DMS114 treated with DMSO at 0.1 percent for 48 hours (cell line): ENCODE results near the gene OPN1MW2.
"Not testable (repeated sequence)": the region's sequence is repeated elsewhere in the genome, so short reads cannot be mapped to it uniquely, and the experiment has no call there.

Experiments used
- DNase-seq: peaks from one replicate; lab custom pipeline; 2025; ENCODE audit not compliant: unreplicated experiment; lab: John Stamatoyannopoulos, UW

Gene OPN1MW2

DNA sequence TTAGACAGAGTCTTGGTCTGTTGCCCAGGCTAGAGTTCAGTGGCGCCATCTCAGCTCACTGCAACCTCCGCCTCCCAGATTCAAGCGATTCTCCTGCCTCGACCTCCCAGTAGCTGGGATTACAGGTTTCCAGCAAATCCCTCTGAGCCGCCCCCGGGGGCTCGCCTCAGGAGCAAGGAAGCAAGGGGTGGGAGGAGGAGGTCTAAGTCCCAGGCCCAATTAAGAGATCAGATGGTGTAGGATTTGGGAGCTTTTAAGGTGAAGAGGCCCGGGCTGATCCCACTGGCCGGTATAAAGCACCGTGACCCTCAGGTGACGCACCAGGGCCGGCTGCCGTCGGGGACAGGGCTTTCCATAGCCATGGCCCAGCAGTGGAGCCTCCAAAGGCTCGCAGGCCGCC lies at the start of gene OPN1MW2:
TSS of gene OPN1MW2 (plus strand) at position 301 of the 400 bp plus-strand sequence. CDS start at position 361, 60 bp downstream.
- not testable (repeated sequence) for DNase-seq

DNA sequence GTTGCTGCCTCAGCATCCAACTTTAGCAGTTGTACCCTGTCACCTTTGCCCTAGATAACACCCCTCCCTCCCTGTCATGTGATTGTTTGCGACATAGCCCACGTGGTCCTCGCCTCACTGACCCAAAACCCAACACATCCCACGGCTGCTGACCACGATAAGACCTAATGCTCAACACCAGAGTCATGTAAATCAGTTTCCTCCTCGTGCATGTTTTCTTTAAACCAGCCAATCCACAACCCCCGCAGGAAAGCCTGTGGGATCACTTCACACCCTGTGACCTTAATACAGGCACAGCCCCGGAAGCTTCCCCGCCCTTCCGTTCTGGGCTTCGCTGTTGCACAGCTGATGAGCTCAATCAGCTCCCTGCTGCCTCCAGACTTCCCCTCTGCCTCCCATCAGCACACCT lies 47.0 kb upstream of the OPN1MW2 start:
- DNase-seq = not testable (repeated sequence)

DNA sequence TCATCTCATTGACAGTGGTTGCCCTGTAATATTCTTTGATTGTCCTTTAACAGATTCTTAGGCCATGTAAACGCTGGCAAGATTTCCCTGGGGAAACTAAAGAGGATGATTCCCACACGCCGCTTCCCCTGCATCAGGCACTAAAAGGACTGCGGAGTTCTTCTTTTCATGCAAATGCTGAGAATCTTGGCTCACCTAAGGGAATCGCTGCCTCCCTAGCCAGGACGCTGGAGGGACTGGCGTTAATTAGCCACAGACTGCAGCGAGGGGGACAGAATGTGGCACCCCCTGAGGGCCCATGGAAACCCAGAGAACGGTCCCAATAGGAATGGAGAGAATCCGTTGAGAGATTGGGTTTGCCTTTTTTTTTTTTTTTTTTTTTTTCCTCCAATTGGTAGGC lies 45.2 kb upstream of the OPN1MW2 start:
- not testable (repeated sequence) for DNase-seq

DNA sequence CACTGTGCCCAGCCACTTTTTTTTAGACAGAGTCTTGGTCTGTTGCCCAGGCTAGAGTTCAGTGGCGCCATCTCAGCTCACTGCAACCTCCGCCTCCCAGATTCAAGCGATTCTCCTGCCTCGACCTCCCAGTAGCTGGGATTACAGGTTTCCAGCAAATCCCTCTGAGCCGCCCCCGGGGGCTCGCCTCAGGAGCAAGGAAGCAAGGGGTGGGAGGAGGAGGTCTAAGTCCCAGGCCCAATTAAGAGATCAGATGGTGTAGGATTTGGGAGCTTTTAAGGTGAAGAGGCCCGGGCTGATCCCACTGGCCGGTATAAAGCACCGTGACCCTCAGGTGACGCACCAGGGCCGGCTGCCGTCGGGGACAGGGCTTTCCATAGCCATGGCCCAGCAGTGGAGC lies 37.3 kb upstream of the OPN1MW2 start, which contains the start of gene OPN1MW:
TSS of gene OPN1MW (plus strand) at position 301 of the 400 bp plus-strand sequence. CDS start at position 383, 82 bp downstream.
- not testable (repeated sequence) for DNase-seq

DNA sequence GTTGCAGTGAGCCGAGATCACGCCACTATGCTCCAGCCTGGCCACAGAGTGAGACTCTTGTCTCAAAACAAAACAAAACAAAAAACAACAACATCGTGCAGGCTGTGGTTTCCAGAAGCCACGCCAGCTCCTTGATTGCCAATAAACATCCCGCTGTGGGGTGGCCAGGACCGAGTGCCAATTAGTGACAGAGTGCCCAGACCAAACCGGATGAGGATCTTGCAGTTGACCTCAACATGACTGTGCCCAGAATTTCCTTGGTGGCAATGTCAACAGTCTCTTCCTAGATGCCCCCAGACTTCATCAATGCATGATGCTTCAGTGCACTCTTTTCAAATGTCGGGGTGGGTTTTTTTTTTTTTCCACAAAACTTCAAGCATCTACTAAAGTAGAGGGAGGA lies 35.8 kb upstream of the OPN1MW2 start:
- DNase-seq = not testable (repeated sequence)

DNA sequence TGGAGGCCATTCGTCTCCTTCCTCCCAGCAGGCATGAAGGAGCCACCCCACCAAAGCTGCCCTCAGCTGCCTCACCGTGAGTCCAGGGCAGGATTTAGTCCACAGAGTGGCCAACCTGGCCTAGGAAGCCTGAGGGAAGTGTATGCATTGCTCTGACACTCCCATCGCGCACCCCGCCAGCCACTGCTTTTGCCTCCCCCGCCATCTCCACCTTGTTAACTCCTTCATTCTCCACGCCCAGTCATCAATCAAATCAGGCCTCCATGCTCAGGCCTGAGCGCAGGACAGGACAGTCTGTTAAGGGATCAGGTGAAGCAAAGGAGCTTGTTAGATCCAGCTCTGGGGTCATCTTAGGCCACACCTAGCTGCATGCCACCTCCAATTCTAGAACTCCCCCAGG lies 26.7 kb upstream of the OPN1MW2 start:
- DNase-seq = not testable (repeated sequence)

DNA sequence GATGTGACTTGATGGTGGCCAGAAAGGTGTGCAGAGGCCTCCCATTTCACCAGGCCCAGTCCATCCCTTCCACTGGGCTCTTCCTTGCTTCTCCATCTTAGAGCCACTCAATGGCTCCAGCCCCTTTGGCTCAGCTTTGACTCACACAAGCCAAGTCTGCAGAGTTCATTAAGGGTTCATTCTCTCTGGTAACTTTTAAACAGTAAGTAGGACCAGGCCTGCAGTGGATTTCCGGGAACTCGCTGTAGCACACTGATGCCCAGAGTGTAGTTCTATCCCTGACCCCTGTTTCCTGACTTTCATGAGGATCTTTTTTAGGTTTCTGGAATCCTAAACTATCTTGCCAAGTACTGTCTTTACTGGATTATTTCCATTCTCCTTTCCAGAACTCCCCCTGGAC lies 25.2 kb upstream of the OPN1MW2 start:
- DNase-seq = not testable (repeated sequence)

DNA sequence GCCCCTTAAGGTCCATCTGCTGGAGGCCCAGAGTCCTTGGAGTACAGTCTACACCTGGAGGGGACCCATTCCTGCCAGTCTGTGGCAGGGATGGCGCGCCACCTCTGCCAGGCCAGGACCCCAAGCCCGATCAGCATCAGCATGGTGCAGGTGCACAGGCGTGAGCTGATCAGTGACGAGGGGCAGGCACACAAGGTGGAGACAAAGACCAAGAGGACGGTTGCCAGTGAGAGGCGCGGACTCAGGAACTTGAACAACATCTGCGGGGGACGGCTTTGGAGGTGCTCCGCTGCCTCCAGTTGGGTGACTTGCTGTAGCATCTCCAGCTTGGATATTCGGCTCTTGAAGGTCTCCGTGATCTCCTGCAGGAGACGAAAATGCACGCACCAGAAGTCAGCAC lies 23.1 kb upstream of the OPN1MW2 start:
- not testable (repeated sequence) for DNase-seq

DNA sequence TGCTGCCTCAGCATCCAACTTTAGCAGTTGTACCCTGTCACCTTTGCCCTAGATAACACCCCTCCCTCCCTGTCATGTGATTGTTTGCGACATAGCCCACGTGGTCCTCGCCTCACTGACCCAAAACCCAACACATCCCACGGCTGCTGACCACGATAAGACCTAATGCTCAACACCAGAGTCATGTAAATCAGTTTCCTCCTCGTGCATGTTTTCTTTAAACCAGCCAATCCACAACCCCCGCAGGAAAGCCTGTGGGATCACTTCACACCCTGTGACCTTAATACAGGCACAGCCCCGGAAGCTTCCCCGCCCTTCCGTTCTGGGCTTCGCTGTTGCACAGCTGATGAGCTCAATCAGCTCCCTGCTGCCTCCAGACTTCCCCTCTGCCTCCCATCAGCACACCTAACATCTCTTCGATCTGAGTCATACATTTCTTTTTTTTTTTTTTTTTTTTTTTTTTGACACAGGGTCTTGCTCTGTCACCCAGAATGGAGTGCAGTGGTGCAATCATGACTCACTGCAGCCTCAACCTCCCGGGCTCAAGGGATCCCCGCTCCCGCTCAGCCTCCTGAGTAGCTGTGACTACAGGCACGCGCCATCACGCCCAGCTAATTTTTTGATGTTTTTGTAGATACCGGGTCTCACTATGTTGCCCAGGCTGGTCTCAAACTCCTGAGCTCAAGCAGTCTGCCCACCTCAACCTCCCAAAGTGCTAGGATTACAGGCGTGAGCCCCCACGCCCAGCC lies 9.7 kb upstream of the OPN1MW2 start:
- DNase-seq = not testable (repeated sequence)

DNA sequence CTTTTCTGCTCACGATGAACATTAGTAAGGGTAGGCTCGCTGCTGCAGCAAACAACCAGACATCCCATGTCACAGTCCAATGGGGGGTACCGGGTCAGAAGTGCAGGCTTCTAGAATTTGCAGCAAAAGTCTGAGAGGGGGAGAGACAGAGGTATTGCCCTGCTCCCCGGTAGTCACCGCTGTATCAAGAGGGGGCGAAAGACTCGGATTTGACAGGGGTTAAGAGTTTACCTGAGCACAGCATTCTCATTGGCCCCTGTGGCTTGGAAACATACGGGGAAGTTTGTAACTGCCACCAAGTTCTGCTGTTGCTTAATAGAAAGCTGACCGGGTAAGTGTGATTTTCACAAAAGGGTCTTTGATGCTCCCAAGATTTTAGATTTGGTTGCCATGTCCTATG lies 8.5 kb upstream of the OPN1MW2 start:
- DNase-seq = not testable (repeated sequence)

DNA sequence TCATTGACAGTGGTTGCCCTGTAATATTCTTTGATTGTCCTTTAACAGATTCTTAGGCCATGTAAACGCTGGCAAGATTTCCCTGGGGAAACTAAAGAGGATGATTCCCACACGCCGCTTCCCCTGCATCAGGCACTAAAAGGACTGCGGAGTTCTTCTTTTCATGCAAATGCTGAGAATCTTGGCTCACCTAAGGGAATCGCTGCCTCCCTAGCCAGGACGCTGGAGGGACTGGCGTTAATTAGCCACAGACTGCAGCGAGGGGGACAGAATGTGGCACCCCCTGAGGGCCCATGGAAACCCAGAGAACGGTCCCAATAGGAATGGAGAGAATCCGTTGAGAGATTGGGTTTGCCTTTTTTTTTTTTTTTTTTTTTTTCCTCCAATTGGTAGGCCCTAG lies 8.1 kb upstream of the OPN1MW2 start:
- not testable (repeated sequence) for DNase-seq

DNA sequence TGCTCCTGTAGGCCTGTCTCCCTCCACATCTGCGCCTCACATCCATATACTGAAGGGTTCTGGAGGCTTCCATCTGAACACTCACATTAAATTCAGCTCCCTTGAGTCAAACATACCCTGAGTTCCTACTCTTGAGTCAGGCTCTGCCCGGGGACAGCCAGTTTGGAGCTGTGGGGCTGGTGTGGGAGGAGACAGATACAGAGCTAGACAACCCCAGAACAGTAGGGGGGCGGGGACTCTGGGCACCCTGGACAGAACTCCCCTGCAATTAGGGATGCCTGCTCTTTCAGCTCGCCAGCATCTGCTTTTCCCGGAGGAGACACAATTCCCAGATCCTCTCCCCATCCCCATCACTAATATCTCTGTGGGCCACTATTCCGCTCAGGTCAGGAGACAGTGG lies 5.7 kb downstream of the OPN1MW2 start:
- DNase-seq = not testable (repeated sequence)

DNA sequence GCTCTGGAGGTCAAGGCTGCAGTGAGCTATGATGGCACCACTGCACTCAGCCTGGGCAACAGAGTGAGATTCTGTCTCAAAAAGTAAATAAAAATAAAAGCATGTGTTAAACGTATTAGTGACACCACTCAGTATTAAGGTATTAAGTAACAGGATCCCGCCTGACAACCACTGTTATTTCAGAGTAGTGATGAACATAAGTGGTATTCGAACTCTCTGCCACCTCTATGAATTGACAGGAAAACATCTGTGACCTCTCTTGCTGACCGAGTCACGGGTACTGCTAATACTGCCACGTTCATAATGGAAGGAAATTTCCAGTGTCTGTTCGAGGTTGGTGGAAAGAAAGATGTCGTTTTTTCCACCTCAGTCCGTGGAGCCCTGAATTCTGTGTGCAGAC lies 7.2 kb downstream of the OPN1MW2 start:
- not testable (repeated sequence) for DNase-seq

DNA sequence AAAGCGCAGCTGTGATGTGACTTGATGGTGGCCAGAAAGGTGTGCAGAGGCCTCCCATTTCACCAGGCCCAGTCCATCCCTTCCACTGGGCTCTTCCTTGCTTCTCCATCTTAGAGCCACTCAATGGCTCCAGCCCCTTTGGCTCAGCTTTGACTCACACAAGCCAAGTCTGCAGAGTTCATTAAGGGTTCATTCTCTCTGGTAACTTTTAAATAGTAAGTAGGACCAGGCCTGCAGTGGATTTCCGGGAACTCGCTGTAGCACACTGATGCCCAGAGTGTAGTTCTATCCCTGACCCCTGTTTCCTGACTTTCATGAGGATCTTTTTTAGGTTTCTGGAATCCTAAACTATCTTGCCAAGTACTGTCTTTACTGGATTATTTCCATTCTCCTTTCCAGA lies 11.9 kb downstream of the OPN1MW2 start:
- not testable (repeated sequence) for DNase-seq

DNA sequence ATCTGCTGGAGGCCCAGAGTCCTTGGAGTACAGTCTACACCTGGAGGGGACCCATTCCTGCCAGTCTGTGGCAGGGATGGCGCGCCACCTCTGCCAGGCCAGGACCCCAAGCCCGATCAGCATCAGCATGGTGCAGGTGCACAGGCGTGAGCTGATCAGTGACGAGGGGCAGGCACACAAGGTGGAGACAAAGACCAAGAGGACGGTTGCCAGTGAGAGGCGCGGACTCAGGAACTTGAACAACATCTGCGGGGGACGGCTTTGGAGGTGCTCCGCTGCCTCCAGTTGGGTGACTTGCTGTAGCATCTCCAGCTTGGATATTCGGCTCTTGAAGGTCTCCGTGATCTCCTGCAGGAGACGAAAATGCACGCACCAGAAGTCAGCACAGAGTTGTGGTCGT lies 14.1 kb downstream of the OPN1MW2 start:
- DNase-seq = not testable (repeated sequence)

DNA sequence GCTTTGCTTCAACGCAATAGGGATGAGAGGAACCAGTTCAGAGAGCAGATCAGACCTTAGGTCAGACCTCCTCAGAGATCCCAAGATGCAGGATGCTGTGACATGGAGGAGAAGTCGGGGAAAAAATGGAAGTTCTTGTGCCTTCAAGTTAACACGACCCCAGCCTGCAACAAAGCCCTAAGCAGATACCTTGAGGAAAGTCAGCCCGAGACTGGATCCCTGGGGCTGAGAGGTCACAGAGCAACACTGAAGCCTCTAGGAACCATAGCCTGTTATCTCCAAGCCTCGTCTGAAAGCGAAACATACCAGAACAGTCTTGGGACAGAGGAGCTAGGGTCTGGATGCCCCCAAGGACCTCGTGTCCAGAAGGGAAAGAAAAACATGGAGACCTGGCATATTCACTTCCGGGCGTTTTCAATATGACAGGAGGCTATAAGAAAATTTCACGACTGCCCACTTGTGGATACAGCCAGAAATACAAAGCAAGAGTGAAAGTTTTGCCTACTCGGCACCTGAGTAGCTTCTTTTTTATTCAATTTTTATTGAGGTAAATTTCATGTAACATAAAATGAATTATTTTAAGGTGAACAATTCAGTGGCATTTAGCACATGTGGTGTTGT lies 19.5 kb downstream of the OPN1MW2 start:
- DNase-seq = not testable (repeated sequence)

DNA sequence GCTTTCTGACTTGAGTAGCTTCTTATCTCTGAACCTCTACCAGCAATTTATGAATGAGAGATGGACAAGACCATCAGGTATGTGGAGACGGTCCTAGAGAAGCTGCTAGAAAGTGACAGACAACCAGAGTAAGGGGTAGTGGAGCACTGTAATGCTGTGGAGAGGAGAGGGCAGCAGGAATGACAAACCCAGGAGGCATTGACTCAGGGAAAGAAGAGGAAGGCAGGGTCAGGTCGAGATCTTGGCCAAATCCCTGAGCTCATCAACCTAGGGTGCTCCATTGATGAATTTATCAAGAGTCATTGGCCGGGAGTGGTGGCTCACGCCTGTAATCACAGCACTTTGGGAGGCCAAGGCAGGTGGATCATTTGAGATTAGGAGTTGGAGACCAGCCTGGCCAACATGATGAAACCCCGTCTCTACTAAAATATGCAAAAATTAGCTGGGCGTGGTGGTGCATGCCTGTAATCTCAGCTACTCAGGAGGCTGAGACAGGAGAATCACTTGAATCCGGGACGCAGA lies 20.5 kb downstream of the OPN1MW2 start:
- not testable (repeated sequence) for DNase-seq

DNA sequence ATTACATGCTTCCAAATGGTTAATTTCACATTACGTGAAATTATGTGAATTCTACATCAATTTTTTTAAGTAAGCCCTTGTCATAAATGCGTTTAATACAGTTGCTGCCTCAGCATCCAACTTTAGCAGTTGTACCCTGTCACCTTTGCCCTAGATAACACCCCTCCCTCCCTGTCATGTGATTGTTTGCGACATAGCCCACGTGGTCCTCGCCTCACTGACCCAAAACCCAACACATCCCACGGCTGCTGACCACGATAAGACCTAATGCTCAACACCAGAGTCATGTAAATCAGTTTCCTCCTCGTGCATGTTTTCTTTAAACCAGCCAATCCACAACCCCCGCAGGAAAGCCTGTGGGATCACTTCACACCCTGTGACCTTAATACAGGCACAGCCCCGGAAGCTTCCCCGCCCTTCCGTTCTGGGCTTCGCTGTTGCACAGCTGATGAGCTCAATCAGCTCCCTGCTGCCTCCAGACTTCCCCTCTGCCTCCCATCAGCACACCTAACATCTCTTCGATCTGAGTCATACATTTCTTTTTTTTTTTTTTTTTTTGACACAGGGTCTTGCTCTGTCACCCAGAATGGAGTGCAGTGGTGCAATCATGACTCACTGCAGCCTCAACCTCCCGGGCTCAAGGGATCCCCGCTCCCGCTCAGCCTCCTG lies 28.0 kb downstream of the OPN1MW2 start:
- DNase-seq = not testable (repeated sequence)

DNA sequence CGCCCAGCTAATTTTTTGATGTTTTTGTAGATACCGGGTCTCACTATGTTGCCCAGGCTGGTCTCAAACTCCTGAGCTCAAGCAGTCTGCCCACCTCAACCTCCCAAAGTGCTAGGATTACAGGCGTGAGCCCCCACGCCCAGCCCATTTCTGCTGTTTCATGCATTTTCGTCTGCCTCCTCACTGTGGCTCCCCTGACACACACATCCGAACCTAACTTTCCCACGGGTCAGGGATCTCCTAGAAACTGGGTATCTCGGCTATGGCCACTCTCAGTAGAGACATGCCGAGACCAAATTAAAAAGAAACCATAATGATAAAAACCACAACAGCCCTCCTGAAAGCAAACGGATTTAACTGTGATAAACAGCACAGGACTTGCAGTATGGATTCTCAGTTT lies 28.5 kb downstream of the OPN1MW2 start:
- DNase-seq = not testable (repeated sequence)

DNA sequence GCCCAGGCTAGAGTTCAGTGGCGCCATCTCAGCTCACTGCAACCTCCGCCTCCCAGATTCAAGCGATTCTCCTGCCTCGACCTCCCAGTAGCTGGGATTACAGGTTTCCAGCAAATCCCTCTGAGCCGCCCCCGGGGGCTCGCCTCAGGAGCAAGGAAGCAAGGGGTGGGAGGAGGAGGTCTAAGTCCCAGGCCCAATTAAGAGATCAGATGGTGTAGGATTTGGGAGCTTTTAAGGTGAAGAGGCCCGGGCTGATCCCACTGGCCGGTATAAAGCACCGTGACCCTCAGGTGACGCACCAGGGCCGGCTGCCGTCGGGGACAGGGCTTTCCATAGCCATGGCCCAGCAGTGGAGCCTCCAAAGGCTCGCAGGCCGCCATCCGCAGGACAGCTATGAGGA lies 37.7 kb downstream of the OPN1MW2 start, which contains the start of gene OPN1MW3:
TSS of gene OPN1MW3 (plus strand) at position 301 of the 400 bp plus-strand sequence. CDS start at position 339, 38 bp downstream.
- DNase-seq = not testable (repeated sequence)

DNA sequence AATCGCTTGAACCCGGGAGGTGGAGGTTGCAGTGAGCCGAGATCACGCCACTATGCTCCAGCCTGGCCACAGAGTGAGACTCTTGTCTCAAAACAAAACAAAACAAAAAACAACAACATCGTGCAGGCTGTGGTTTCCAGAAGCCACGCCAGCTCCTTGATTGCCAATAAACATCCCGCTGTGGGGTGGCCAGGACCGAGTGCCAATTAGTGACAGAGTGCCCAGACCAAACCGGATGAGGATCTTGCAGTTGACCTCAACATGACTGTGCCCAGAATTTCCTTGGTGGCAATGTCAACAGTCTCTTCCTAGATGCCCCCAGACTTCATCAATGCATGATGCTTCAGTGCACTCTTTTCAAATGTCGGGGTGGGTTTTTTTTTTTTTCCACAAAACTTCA lies 39.2 kb downstream of the OPN1MW2 start:
- DNase-seq = not testable (repeated sequence)
